Measurements from ENCODE around the gene FGF2.

The FGF2 gene

GRCh38 chr4:122896270-122896669 is 69.6 kb downstream of the FGF2 start:
- DNase-seq, result no peak

GRCh38 chr4:122898370-122899150 is 71.9 kb downstream of the FGF2 start:
- no peak for DNase-seq

- DNase-seq, result no peak
Observed at GRCh38 chr4:122899682-122900081, 73.1 kb downstream of the FGF2 start.

- DNase-seq, result no peak
Observed at GRCh38 chr4:122900314-122900713, 73.7 kb downstream of the FGF2 start.

- no peak for DNase-seq
Observed at GRCh38 chr4:122901247-122902010, 74.8 kb downstream of the FGF2 start.

- DNase-seq, result no peak
Observed at GRCh38 chr4:122903766-122904288, 77.2 kb downstream of the FGF2 start.

GRCh38 chr4:122906859-122907305 is 80.3 kb downstream of the FGF2 start:
- no peak for DNase-seq

- no peak for DNase-seq
Observed at GRCh38 chr4:122908223-122908622, 81.6 kb downstream of the FGF2 start.

GRCh38 chr4:122909683-122910082 is 83.1 kb downstream of the FGF2 start:
- DNase-seq, result no peak

GRCh38 chr4:122911588-122911987 is 85.0 kb downstream of the FGF2 start:
- DNase-seq, result no peak

GRCh38 chr4:122912810-122913575 is 86.4 kb downstream of the FGF2 start:
- DNase-seq, result no peak

- DNase-seq, result no peak
Observed at GRCh38 chr4:122914292-122914904, 87.8 kb downstream of the FGF2 start.

GRCh38 chr4:122914938-122915337 is 88.3 kb downstream of the FGF2 start:
- no peak for DNase-seq

- no peak for DNase-seq
Observed at GRCh38 chr4:122917731-122918130, 91.1 kb downstream of the FGF2 start.

GRCh38 chr4:122920473-122920872 is 93.8 kb downstream of the FGF2 start:
- DNase-seq, result no peak

GRCh38 chr4:122921300-122921699 is 94.7 kb downstream of the FGF2 start:
- no peak for DNase-seq

- DNase-seq, result peak in 4 of 5 experiments; percentile 5 to 71 (median 13)
Observed at GRCh38 chr4:122921971-122922876, 95.6 kb downstream of the FGF2 start, which contains the start of gene NUDT6. NUDT6 (minus strand) TSS chr4:122922597; CDS start chr4:122922572, 25 bp downstream.

GRCh38 chr4:122922877-122923511 is 96.4 kb downstream of the FGF2 start:
- peak; percentile 55 to 95 (median 77) for DNase-seq

GRCh38 chr4:122928930-122929329 is 102.3 kb downstream of the FGF2 start:
- DNase-seq, result peak in 1 of 5 experiments; percentile 11

- DNase-seq, result no peak
Observed at GRCh38 chr4:122930862-122931261, 104.2 kb downstream of the FGF2 start.

- DNase-seq, result no peak
Observed at GRCh38 chr4:122932763-122933162, 106.1 kb downstream of the FGF2 start.

All from T-helper 2 cell (primary cell).